SK-N-SH treated with all-trans-retinoic acid at 6 μM for 48 hours (cell line): Measurements from ENCODE around the gene PTPN12.
"Not testable (repeated sequence)": the region's sequence is repeated elsewhere in the genome, so short reads cannot be mapped to it uniquely, and the experiment has no call there.

Experiments used
- ATAC-seq: fragments of 200-7000 bp; cut with Tn5 transposase; 3 replicates; pipeline ENCODE4 v1.9.1; 2020; ENCODE audit warnings: mild to moderate bottlenecking, moderate library complexity
- ARNTL ChIP-seq: fragments of 450-650 bp; formaldehyde crosslinking; IDR thresholded peaks from 2 replicates; pipeline ENCODE4 v1.5.0; 2020; ENCODE audit warnings: low read depth, mild to moderate bottlenecking, moderate library complexity, borderline replicate concordance
- CSRNP3 ChIP-seq: fragments of 250-450 bp; sonication (Bioruptor Pico); IDR thresholded peaks from 2 replicates; pipeline ENCODE4 v1.5.1; 2021; ENCODE audit warnings: mild to moderate bottlenecking, moderate library complexity
- ESRRG ChIP-seq: fragments of 250-450 bp; sonication (Bioruptor Pico); IDR thresholded peaks from 2 replicates; pipeline ENCODE4 v1.6.1; 2021; ENCODE audit warnings: mild to moderate bottlenecking
- GLIS3 ChIP-seq: fragments of 250-450 bp; sonication (Bioruptor Pico); IDR thresholded peaks from 2 replicates; pipeline ENCODE4 v1.5.0; 2020; ENCODE audit warnings: mild to moderate bottlenecking, moderate library complexity
- ISL1 ChIP-seq: fragments of 250-450 bp; sonication (Bioruptor Pico); IDR thresholded peaks from 2 replicates; pipeline ENCODE4 v2.1.2; 2022; ENCODE audit warnings: mild to moderate bottlenecking, moderate library complexity
- OSR1 ChIP-seq: fragments of 250-450 bp; sonication (Bioruptor Pico); IDR thresholded peaks from 2 replicates; pipeline ENCODE4 v1.8.0; 2022; ENCODE audit warnings: moderate library complexity, mild to moderate bottlenecking, inconsistent platforms
- PPARA ChIP-seq: fragments of 250-450 bp; sonication (Bioruptor Pico); IDR thresholded peaks from 2 replicates; pipeline ENCODE4 v1.5.0; 2020; ENCODE audit warnings: mild to moderate bottlenecking, borderline replicate concordance
- RARB ChIP-seq: fragments of 250-450 bp; sonication (Bioruptor Pico); IDR thresholded peaks from 2 replicates; pipeline ENCODE4 v1.8.0; 2021; ENCODE audit warnings: mild to moderate bottlenecking, moderate library complexity
- SNAI2 ChIP-seq: fragments of 250-450 bp; sonication (Bioruptor Pico); IDR thresholded peaks from 2 replicates; pipeline ENCODE4 v1.5.0; 2020; ENCODE audit warnings: mild to moderate bottlenecking, moderate library complexity
- TCF4 ChIP-seq: fragments of 250-450 bp; sonication (Bioruptor Pico); IDR thresholded peaks from 2 replicates; pipeline ENCODE4 v1.8.0; 2021; ENCODE audit warnings: mild to moderate bottlenecking, moderate library complexity, borderline replicate concordance
- TOX ChIP-seq: fragments of 250-450 bp; sonication (Bioruptor Pico); IDR thresholded peaks from 2 replicates; pipeline ENCODE4 v1.8.0; 2021; ENCODE audit warnings: mild to moderate bottlenecking, moderate library complexity, borderline replicate concordance
- ZC3H10 ChIP-seq: fragments of 250-450 bp; sonication (Bioruptor Pico); IDR thresholded peaks from 2 replicates; pipeline ENCODE4 v1.5.1; 2021; ENCODE audit warnings: mild to moderate bottlenecking, moderate library complexity
- ZFP3 ChIP-seq: fragments of 250-450 bp; sonication (Bioruptor Pico); IDR thresholded peaks from 2 replicates; pipeline ENCODE4 v1.5.0; 2020; ENCODE audit warnings: mild to moderate bottlenecking, moderate library complexity
- ZFP30 ChIP-seq: fragments of 450-650 bp; formaldehyde crosslinking; IDR thresholded peaks from 2 replicates; pipeline ENCODE4 v1.5.0; 2022; ENCODE audit warnings: mild to moderate bottlenecking, moderate library complexity
- ZNF565 ChIP-seq: fragments of 450-650 bp; formaldehyde crosslinking; conservative IDR thresholded peaks from 2 replicates; pipeline ENCODE4 v1.5.0; 2020; ENCODE audit warnings: low read depth, mild to moderate bottlenecking, moderate library complexity
- TF ChIP-seq, protein P1 (sequence below): fragments of 250-450 bp; sonication (Bioruptor Pico); IDR thresholded peaks from 2 replicates; pipeline ENCODE4 v1.5.0; 2020; ENCODE audit warnings: mild to moderate bottlenecking, moderate library complexity
- TF ChIP-seq, protein P2 (sequence below): fragments of 250-450 bp; sonication (Bioruptor Pico); IDR thresholded peaks from 2 replicates; pipeline ENCODE4 v1.5.1; 2020; ENCODE audit warnings: low read depth, mild to moderate bottlenecking, moderate library complexity

Gene PTPN12

GRCh38 chr7:77649716-77650349 lies 112.7 kb downstream of the PTPN12 start:
- TF ChIP-seq ISL1 (CRISPR knock-in tag) (peak; percentile 94), ZFP30 (CRISPR knock-in tag) (no peak)
- peak; percentile 52 for ATAC-seq

GRCh38 chr7:77651575-77652162 lies 114.6 kb downstream of the PTPN12 start:
- no peak for TF ChIP-seq CSRNP3 (CRISPR knock-in tag)
- TF ChIP-seq, protein P1, sequence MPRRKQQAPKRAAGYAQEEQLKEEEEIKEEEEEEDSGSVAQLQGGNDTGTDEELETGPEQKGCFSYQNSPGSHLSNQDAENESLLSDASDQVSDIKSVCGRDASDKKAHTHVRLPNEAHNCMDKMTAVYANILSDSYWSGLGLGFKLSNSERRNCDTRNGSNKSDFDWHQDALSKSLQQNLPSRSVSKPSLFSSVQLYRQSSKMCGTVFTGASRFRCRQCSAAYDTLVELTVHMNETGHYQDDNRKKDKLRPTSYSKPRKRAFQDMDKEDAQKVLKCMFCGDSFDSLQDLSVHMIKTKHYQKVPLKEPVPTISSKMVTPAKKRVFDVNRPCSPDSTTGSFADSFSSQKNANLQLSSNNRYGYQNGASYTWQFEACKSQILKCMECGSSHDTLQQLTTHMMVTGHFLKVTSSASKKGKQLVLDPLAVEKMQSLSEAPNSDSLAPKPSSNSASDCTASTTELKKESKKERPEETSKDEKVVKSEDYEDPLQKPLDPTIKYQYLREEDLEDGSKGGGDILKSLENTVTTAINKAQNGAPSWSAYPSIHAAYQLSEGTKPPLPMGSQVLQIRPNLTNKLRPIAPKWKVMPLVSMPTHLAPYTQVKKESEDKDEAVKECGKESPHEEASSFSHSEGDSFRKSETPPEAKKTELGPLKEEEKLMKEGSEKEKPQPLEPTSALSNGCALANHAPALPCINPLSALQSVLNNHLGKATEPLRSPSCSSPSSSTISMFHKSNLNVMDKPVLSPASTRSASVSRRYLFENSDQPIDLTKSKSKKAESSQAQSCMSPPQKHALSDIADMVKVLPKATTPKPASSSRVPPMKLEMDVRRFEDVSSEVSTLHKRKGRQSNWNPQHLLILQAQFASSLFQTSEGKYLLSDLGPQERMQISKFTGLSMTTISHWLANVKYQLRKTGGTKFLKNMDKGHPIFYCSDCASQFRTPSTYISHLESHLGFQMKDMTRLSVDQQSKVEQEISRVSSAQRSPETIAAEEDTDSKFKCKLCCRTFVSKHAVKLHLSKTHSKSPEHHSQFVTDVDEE (CRISPR knock-in tag), result 0 out of 2 replicates have a peak, but pooled peaks have one; percentile 15

GRCh38 chr7:77652826-77653225 lies 115.7 kb downstream of the PTPN12 start:
- ATAC-seq, result not testable (repeated sequence)

More at GRCh38 chr7:77651575-77652162, 114.6 kb downstream of the PTPN12 start:
- peak; percentile 34; the same call in 1 of the 3 replicates for ATAC-seq

GRCh38 chr7:77653572-77653971 lies 116.5 kb downstream of the PTPN12 start:
- TF ChIP-seq ZC3H10 (CRISPR knock-in tag) (no peak), PPARA (CRISPR knock-in tag) (no peak), TCF4 (CRISPR knock-in tag) (no peak), SNAI2 (CRISPR knock-in tag) (no peak), ESRRG (CRISPR knock-in tag) (no peak), OSR1 (CRISPR knock-in tag) (no peak), ZFP3 (CRISPR knock-in tag) (no peak), GLIS3 (CRISPR knock-in tag) (no peak), ZNF565 (CRISPR knock-in tag) (no peak), CSRNP3 (CRISPR knock-in tag) (no peak), RARB (CRISPR knock-in tag) (no peak), ZFP30 (CRISPR knock-in tag) (no peak), ARNTL (no peak), TOX (no peak)
- TF ChIP-seq, protein P2, sequence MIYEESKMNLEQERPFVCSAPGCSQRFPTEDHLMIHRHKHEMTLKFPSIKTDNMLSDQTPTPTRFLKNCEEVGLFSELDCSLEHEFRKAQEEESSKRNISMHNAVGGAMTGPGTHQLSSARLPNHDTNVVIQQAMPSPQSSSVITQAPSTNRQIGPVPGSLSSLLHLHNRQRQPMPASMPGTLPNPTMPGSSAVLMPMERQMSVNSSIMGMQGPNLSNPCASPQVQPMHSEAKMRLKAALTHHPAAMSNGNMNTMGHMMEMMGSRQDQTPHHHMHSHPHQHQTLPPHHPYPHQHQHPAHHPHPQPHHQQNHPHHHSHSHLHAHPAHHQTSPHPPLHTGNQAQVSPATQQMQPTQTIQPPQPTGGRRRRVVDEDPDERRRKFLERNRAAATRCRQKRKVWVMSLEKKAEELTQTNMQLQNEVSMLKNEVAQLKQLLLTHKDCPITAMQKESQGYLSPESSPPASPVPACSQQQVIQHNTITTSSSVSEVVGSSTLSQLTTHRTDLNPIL (CRISPR knock-in tag), result no peak
- TF ChIP-seq, protein P1 (CRISPR knock-in tag), result no peak
- ATAC-seq, result no peak
